SU-DHL-6 (cell line): ENCODE results near the gene GK.
"Not testable (repeated sequence)": the region's sequence is repeated elsewhere in the genome, so short reads cannot be mapped to it uniquely, and the experiment has no call there.

ENCODE experiments used
- H2AFZ ChIP-seq: fragments of 200-600 bp; sonication (generic); 2 replicates; pipeline ENCODE4 v1.6.1; 2014; ENCODE audit warnings: low read depth, mild to moderate bottlenecking, moderate library complexity, mixed read lengths, antibody characterized with exemption, low read length; ENCODE audit not compliant: severe bottlenecking
- H3F3A ChIP-seq: fragments of 200-600 bp; shearing (Covaris generic); 2 replicates; pipeline ENCODE4 v1.6.0; 2016; ENCODE audit warnings: antibody characterized with exemption, mild to moderate bottlenecking; ENCODE audit not compliant: insufficient read depth
- H3K27ac ChIP-seq: fragments of 200-600 bp; sonication (generic); 2 replicates; pipeline ENCODE4 v1.5.1; 2016; ENCODE audit warnings: low read depth, mild to moderate bottlenecking, low read length, moderate library complexity, mixed read lengths
- H3K27me3 ChIP-seq: fragments of 200-600 bp; sonication (generic), shearing (Covaris generic); 2 replicates; pipeline ENCODE4 v1.6.0; 2014; ENCODE audit warnings: mild to moderate bottlenecking, low read length
- H3K36me3 ChIP-seq: fragments of 200-600 bp; sonication (generic); 2 replicates; pipeline ENCODE4 v1.6.1; 2014; ENCODE audit warnings: mild to moderate bottlenecking, low read length, mixed read lengths
- H3K4me2 ChIP-seq: fragments of 300-600, 200-600 bp; shearing (Covaris generic), sonication (generic); 2 replicates; pipeline ENCODE4 v1.6.0; 2014; ENCODE audit warnings: low read length, low read depth, mild to moderate bottlenecking; ENCODE audit not compliant: poor library complexity, severe bottlenecking
- H3K4me3 ChIP-seq: fragments of 200-600 bp; sonication (generic); 2 replicates; pipeline ENCODE4 v1.5.1; 2014; ENCODE audit warnings: antibody characterized with exemption, low read length, mild to moderate bottlenecking, mixed read lengths; ENCODE audit not compliant: insufficient read depth, poor library complexity, severe bottlenecking
- H3K79me2 ChIP-seq: fragments of 200-600 bp; sonication (generic); 2 replicates; pipeline ENCODE4 v1.6.1; 2014; ENCODE audit warnings: mild to moderate bottlenecking, low read length, moderate library complexity; ENCODE audit not compliant: insufficient read depth
- H3K9ac ChIP-seq: fragments of 200-600 bp; sonication (generic); 2 replicates; pipeline ENCODE4 v1.7.0; 2014; ENCODE audit warnings: mild to moderate bottlenecking, low read length
- H3K9me2 ChIP-seq: fragments of 200-600 bp; sonication (generic); replicated peaks from 2 replicates; pipeline ENCODE4 v1.6.1; 2014; ENCODE audit warnings: low read length; ENCODE audit not compliant: insufficient read depth
- H3K9me3 ChIP-seq: fragments of 200-600 bp; sonication (generic); 2 replicates; pipeline ENCODE4 v1.6.1; 2014; ENCODE audit warnings: low read length, mixed read lengths; ENCODE audit not compliant: insufficient read depth
- H4K20me1 ChIP-seq: fragments of 200-600 bp; sonication (generic); 2 replicates; pipeline ENCODE4 v1.6.1; 2014; ENCODE audit warnings: low read depth, mild to moderate bottlenecking, antibody characterized with exemption, low read length, moderate library complexity, mixed read lengths
- CTCF ChIP-seq: fragments of 200-600 bp; sonication (generic); IDR thresholded peaks from one replicate; pipeline ENCODE4 v1.5.1; 2017; ENCODE audit warnings: antibody characterized with exemption, mild to moderate bottlenecking, low read length, moderate library complexity; ENCODE audit not compliant: insufficient read depth, poor library complexity, severe bottlenecking
- EZH2phosphoT487 ChIP-seq: fragments of 200-600 bp; sonication (generic), shearing (Covaris generic); conservative IDR thresholded peaks from 2 replicates; pipeline ENCODE4 v1.6.1; 2018; ENCODE audit warnings: mild to moderate bottlenecking, antibody characterized with exemption, low read length, moderate library complexity, mixed read lengths

Gene GK

DNA sequence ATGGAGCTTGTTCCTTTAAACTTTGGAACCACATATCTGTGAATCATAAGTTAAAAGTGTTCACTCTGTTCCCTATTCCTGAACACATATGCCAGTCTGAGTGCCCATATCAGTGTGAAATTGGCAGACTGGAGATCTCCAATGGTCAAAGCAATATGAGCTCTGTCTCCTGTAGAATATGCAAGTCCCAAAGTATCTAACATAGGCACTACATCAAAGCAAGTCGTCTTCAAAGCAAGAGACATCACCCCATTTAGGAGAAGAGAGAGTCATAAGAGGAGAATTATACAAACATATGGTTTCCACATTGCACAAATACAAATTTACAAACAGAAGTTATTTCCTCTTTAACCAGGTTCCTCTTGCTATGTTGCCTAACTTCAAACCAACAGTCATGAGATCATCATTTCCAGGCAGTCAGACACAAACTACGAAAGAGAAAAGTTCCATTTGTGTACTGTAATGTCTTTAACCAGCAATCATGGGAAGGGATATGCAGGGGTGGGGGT is 9.9 kb upstream of the GK start:
- TF ChIP-seq EZH2phosphoT487 (no peak), CTCF (no peak)
- Histone ChIP-seq H3K9me2 (no peaks in the 10 kb centered on the region), H2AFZ (no peak overlapping the region), H3K79me2 (no peaks in the 10 kb centered on the region), H3K9me3 (no peaks in the 10 kb centered on the region), H3K9ac (no peak overlapping the region), H3K27me3 (no peaks in the 10 kb centered on the region), H3K4me3 (no peak overlapping the region), H3K27ac (no peak overlapping the region), H3K36me3 (no peaks in the 10 kb centered on the region), H3K4me2 (no peak overlapping the region), H4K20me1 (no peaks in the 10 kb centered on the region), H3F3A (no peaks in the 10 kb centered on the region)

GRCh38 chrX:30649859-30650258 is 3.4 kb upstream of the GK start:
- Histone ChIP-seq H3K27ac (no peak overlapping the region), H3K36me3 (no peaks in the 10 kb centered on the region), H3K9me3 (no peaks in the 10 kb centered on the region), H2AFZ (peak overlapping the region; percentile 48), H3K9me2 (no peaks in the 10 kb centered on the region), H3F3A (no peaks in the 10 kb centered on the region), H3K9ac (no peak overlapping the region), H4K20me1 (no peaks in the 10 kb centered on the region), H3K27me3 (no peaks in the 10 kb centered on the region), H3K4me3 (no peak overlapping the region), H3K4me2 (no peak overlapping the region), H3K79me2 (no peaks in the 10 kb centered on the region)
- TF ChIP-seq EZH2phosphoT487 (no peak), CTCF (no peak)

DNA sequence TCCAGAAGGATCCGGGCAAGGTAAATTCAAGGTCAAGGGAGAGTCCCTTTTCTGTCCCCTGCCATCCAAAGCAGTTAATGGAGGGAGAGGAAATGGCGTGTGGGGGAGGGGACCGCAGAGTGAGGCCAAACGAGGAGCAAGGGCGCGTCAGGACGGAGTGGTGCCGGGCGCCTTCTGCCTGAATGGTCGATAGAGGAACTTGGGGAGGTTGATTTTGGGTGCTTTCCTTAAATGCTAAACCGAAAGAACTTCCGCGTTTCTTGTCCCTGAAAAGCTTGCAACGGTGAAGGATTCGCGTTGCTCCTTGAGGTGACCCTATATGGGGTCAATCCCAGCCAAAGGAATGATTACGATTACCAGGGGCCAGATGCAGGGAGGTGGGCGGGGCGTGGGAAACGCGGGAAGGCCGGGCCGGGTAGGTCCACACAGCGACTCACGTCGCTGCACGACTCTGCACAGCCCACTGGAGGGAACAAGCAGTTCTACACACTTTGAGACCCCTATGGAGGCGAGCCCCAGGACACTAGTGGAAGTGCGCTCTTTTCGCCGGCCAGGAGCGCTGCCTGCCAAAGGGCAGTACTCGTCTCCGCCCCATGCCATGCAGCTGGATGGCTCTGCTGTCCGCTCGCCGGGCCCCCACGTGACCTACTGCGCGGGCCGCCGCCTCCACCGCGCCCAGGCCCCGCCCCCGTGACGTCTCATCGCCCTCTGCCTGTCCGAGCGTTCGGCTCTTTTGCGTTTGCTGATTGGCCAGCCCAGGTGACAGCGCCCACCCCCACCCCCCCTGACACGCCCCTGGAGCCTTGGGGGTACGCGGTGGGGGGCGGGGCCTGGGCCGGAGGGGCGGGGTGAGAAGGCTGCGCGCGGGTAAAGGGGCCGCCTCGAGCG is 452 bp upstream of the GK start:
- TF ChIP-seq EZH2phosphoT487, result no peak
- no peak for TF ChIP-seq CTCF
- no peaks in the 10 kb centered on the region for H3K79me2 ChIP-seq
- H3K4me3 ChIP-seq, result peak overlapping the region; percentile 71
- no peaks in the 10 kb centered on the region for H4K20me1 ChIP-seq
- peak overlapping the region; percentile 74 for H3K27ac ChIP-seq
- no peaks in the 10 kb centered on the region for H3K27me3 ChIP-seq
- no peaks in the 10 kb centered on the region for H3K9me3 ChIP-seq
- H3K9ac ChIP-seq, result peak overlapping the region; percentile 76
- H3K4me2 ChIP-seq, result peak overlapping the region; percentile 83
- no peaks in the 10 kb centered on the region for H3F3A ChIP-seq
- no peaks in the 10 kb centered on the region for H3K36me3 ChIP-seq
- no peaks in the 10 kb centered on the region for H3K9me2 ChIP-seq
- H2AFZ ChIP-seq, result peak overlapping the region; percentile 84

GRCh38 chrX:30654386-30654785 is 1.2 kb downstream of the GK start:
- peak overlapping the region; percentile 71 for H3K4me3 ChIP-seq
- H3K36me3 ChIP-seq, H3K9me3 ChIP-seq, H3K27ac ChIP-seq, H3K27me3 ChIP-seq, H3K79me2 ChIP-seq, H2AFZ ChIP-seq, H4K20me1 ChIP-seq, H3K9me2 ChIP-seq, H3F3A ChIP-seq: not testable (repeated sequence)
- H3K4me2 ChIP-seq, result peak overlapping the region; percentile 66
- H3K9ac ChIP-seq, result peak overlapping the region; percentile 76
